HG03575 (cell line): ENCODE data around the gene BMP7.

Experiments
- ATAC-seq: cut with Tn5 transposase; IDR thresholded peaks from one replicate; pipeline ENCODE4 v1.9.1; 2021; ENCODE audit not compliant: unreplicated experiment, insufficient number of reproducible peaks, low FRiP score; ENCODE audit errors: extremely low read depth

BMP7 gene

DNA sequence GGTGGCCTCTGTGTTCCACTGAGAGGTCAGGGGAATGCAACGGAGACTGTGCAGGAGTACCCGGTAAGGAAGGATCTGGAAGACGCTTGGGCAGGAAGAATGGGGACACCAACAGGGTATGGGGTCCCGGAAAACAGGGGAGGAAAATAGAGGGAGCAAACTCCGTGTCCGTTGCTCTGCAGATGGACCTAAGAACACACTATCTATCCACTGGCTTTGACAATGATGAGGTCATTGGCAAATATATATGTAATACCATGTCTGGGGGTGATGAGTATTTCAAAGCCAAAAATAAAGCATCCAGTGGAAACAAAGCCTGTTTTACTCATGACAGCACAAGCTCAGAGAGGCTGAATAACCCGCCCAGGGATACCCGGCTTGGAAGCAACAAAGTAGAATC lies 80.2 kb downstream of the BMP7 start:
- no peak for ATAC-seq

DNA sequence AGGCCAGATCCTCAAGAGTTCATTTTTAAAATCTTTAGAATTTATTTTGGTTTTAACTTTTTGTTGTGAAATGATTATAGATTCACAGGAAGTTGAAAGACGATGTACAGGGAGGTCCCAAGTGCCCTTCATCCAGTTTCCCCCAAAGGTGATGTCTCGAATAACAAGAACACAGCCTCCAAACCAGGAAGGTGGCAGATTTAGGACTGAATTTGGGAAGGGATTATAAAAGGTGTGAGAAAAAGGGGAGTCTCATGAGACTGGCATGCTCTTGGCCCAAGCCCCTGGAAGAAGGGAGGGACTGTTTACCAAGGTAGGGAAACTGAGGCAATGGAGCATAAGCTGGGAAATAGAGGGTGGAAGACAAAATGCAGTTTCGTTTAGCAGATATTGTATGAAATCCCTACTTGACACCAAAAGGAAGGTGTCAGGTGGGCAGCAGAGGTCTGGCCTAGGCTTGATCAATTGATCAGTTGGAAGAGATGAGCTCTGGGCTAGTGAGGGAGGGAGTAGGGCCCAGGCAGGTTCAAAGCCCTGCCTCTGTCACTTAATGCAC lies 81.2 kb downstream of the BMP7 start:
- ATAC-seq = no peak

DNA sequence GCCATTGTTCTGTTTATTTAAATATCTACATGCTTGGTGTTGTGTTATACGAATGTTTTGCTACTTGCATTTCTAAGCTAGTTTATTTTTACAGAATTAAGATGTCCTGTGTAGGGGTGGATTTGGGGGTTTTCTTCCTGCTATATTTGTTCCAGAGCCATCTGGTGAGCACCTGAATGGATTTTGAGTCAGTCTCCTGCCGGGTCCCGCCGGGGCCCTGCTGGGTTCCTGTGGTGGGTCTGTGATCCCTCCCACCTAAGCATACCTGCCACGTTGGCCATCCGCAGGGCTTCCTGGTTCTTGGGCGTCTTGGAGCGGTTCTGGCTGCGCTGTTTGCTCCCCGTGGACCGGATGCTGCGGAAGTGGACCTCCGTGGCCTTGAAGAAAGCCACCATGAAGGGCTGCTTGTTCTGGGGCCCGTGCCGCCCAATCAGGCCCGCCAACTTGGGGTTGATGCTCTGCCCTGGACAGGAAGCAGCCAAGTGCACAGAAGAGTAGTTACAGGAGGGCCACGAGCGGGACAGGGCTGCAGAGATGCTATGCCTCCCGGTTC lies 82.9 kb downstream of the BMP7 start:
- ATAC-seq = no peak

DNA sequence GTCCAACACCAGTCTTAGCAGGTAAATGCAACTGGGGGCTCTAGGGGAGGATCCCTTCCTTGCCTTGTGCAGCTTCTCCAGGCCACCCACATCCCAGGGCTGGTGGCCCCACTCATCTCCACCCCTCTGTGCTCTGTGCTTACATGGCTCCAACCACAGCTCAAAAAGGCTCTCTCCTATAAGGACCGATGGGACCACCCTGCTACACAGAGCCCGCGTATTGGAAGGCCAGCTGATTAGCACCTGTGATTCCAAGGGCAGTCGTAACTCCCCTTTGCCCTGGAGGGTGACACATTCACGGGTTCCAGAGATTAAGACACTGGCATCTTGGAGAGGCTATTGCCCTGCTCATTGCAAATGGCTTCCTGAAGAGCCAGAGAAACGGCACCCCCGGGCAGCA lies 84.8 kb downstream of the BMP7 start:
- ATAC-seq = no peak

DNA sequence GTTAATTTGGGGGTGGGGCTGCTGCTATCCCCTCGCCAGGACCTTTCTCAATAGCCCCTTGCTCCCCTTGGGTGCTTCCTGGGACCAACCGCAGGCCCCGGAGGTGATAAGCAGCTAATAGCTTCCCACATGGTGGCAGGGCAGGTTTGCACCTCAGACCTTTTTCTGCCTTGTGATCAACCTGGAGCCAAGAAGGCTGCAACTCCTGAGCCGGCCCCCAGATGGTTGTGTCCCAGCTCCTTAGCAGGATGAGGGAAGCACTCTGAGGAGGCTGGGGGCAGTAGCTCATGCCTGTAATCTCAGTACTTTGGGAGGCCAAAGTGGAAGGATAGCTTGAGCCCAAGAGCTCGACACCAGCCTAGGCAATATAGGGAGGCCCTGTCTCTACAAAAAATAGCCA lies 85.5 kb downstream of the BMP7 start:
- no peak for ATAC-seq

DNA sequence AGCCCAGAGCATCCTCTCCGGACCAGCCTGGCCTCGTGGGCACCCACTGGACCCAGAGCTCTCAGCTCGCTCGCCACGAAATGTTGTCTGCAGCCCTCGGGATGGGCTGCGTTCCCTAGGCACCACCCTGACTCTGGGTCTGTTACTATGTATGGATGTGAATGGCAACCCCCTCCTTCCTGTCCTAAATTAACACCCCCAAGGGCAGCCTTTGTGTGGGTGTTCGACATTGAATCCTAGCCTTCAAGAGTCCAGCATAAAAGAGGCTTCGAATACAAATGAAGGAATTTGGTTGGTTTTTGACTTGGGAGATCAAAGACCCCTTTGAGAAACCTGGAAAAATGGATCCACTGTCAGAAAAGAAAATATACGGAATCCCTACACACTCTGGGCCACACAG lies 86.1 kb downstream of the BMP7 start:
- ATAC-seq = no peak

DNA sequence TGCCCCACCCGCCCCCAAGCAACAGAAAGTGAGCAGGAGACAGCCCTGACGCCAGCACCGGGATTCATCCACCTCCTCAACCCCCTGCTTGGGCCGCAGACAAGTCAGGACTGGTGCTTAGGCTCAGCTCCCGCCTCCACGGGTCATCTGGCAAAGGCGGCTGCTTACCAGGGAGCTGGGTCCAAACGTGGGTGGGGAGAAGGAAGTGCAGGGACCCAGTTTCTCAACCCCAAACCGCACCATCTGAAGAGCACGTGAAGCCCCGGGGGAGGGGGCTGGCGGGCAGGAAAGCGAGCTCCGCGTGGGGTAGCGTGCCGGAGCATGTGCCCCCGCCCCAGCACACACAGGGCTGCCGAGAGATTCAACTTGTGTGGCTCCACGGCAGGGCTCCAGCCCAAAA lies 87.2 kb downstream of the BMP7 start:
- ATAC-seq = no peak

DNA sequence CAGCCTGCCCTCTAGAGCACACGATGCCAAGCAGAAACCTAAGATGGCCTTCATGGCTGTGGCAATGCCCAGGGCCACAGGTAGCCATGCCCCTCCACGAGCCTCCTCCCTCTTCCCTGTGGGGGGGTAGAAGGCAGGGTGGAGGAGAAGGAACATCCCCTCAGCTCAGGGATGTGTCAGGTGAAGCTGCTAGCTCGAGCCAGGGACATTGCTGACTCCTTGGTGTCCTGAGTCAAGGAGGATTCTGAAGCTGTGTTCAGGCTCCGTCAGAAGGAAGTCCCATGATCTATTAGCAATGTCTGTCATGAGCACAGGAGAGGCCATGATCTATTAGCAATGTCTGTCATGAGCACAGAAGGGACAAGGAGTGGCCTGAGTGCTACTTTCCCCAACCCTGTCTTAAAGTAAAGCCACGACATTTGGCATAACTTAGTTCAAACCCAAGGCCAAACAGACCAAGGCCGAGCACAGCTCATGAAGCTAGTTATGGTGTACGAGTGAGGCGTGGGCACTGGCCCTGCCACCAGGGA lies 87.8 kb downstream of the BMP7 start:
- no peak for ATAC-seq

DNA sequence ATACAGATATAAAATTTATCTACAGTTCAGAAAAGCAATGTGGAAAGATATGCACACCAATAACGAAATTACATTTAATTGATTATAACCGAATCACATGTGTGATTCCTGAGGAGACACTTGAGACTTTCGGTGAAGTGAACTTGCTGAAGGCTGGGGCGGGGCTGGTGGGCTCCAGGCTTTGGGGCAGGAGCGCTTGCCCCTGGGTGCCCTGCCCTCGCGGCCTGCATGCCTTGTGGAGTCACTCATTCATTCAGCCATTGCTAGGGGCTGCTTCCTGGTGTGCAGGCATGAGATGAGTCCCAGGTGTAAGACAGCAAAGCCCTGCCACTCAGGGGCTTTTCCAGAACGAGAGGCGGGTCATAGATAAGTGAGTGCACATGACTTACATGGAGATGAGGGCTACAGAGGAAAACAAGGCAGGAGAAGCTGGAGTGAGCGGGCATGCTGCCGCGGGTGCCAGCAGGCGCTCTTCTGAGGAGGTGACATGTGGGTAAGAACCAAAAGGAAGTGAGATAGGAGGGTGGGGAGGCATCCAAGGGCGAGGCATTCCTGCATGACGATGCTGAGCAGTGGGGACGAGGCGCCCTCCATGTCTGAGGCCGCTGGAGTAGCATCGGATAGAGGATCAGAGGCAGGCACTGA lies 88.7 kb downstream of the BMP7 start:
- ATAC-seq = no peak

DNA sequence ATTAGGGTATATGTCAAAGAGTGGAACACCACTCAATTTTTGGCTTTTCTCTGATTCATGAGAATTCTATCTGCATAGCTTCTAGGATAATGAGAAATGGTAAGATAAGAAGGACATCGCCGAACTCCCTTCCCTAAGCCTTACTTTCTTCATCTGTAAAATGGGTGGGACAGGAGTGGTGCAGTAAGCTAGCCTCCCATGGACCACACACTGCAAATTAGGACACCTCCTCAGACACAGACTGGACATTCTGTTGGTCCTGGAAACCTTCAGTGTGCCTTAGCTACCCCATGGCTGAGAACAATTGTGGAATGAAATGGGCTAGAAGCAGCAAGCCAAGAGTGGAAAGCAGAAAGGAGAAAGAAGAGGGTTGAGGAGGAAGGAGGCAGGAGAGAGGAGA lies 89.6 kb downstream of the BMP7 start:
- ATAC-seq = no peak

DNA sequence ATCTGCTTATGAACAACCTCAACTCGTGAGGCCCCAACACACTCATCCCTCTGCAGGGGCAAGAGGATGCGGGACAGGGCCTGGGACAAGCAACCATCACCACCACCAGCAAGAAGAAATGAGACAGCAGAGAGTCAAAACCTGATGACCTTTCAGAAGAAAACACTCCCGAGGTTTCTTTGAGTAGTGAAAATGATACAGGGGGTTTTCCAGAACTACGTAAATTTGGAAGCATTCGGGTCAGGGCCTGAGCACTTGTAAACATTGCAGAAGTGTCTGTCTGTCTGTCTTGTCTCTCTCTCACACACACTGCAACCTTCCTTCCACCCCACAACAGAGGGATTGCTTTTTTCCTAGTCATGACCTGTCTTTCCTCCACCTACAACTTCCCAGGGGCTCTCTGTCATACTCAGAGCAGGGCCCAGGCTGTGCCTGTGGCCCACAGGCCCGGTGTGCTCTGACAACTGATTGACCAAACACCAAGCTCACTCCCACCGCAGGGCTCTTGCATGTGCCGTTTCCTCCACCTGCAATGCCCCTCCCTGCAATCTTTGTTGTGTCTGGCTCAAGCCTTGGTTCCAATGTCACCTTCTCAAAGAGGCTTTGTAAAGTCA lies 90.9 kb downstream of the BMP7 start:
- ATAC-seq = no peak

DNA sequence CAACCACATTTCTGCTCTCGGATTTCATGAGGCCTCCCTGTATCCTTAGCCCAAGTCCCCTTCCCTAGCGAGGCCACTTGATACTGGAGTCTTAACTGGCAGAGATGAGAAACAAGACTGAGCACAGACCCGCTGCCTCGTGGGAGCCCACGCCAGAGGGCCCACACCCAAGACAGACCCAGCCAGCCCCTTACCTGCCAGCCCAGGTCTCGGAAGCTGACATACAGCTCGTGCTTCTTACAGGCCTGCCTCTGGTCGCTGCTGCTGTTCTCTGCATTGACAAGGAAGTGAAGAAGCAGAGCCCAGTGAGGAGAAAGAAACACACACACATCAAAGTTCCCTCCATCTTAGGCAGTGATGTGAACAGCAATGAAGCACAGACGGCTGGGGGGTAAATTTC lies 91.7 kb downstream of the BMP7 start:
- no peak for ATAC-seq

DNA sequence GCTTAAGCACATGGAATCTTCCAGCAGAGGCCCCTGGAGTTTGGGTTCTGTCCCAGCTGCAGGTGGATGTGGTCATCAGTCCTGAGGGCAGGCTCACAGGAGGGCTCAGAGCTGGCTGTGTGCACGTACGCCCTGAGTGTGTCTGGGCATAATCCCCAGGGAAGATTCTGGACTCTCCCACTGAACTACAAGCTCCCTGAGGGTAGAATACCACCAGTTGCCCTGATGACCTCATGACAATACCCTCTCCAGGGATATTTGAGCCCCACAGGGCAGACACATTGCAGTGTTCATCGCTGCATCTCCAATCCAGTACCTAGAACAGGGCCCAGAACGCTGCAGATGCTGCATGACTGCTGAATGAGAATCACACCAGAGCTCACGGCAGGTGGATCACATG lies 92.5 kb downstream of the BMP7 start:
- ATAC-seq = no peak

DNA sequence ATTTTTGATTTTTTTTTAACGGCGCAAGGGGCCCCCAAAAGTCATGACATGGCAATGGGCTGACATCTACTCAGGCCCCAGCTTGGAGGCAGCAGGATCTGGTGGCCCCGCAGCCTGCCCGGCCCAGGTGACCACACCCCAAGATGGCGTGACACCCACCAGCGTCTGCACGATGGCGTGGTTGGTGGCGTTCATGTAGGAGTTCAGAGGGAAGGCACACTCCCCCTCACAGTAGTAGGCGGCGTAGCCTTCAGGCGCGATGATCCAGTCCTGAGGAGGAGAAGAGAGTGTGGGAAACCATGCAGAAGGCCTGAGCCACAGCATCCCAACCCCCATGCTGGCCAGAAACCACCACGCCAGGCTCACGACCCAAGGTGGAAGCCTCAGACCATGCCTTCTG lies 93.4 kb downstream of the BMP7 start:
- ATAC-seq = no peak

DNA sequence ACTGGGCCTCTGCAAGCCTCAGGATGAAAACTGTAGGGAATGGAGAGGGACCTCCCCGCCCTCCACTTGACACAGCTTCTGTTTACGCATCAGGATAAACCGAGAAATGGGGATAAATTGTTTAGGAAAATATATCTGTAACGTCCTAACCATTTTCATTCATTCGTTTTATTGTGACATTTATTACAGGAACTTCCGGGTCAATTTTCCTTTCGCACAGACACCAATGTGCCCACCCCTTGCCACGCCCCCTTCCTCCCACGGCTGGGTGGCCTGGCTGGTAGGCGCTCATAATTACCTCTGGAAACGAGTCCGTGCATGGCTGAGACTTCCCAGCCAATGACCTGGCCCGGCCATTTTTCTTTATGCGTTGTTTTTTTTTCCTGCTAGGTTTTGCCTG lies 96.1 kb downstream of the BMP7 start:
- ATAC-seq = no peak

DNA sequence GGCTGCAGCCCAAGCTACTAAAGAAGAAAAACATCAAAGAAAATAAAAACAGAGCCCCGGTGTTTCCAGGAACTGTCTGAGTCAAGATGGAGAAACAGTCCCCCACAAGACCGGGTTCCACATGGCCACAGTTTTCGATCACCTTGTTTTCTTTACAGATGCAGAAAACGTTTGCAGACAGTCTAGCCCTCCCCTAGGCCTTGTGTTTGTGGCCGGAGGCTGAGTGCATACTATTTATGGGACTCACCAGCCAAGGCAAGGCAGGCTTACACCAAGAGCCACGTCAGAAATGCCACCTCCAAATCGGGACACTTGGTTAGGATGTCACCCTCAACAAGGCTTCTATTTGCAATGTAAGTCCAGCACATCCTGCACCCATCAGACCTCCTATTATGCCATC lies 97.3 kb downstream of the BMP7 start:
- ATAC-seq = no peak

DNA sequence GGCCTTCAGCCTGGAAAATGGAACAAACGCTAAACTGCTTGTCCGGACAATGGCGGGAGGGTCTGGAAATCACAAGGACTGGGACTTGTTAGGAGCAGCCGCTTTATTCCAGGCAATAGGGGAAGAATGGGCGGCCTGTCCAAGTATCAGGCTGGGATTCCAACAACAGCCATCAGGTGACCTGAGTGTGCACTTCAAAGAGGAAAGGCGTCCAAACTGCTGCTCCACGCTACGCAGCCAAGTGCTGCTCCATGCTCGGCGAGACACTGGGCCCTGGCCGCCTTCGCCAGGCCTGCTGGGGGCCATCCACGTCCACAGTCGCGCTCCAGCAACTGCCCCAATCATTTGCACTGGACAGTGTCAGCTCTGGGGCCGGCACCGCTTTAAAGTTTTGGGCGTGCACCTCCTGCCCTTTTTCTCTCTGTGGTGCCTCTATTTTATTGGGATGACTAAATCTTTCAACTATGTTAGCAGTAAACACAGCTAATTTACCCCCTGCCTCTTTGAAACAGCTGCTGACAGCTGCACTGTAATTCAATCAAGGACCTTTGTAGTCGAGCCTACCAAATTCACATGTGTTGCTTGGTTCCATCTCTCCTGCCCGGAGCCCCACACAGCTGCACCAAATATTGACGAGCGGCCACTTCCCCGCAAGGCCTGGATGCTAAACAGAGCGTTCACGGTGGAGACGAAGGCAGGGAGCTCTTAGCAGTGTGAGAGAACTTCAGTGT lies 98.3 kb downstream of the BMP7 start:
- no peak for ATAC-seq

DNA sequence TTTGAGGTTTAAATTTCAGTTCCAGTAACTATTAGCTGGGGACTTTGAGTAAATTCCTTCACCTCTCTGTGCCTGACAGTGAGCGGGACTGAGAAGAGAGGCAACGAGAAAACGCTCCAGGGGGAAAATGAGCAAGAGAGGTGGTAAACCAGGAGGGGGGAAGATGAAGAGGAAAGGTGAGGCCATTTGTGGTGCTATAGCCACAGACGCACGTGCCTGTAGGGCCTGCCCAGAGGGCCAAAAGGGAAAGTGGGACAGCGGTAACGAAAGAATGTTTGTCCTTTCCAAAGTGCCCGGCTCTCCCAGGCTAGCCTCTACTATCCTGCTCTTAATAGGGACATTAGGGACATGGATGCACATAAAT lies 99.2 kb downstream of the BMP7 start:
- ATAC-seq = no peak

DNA sequence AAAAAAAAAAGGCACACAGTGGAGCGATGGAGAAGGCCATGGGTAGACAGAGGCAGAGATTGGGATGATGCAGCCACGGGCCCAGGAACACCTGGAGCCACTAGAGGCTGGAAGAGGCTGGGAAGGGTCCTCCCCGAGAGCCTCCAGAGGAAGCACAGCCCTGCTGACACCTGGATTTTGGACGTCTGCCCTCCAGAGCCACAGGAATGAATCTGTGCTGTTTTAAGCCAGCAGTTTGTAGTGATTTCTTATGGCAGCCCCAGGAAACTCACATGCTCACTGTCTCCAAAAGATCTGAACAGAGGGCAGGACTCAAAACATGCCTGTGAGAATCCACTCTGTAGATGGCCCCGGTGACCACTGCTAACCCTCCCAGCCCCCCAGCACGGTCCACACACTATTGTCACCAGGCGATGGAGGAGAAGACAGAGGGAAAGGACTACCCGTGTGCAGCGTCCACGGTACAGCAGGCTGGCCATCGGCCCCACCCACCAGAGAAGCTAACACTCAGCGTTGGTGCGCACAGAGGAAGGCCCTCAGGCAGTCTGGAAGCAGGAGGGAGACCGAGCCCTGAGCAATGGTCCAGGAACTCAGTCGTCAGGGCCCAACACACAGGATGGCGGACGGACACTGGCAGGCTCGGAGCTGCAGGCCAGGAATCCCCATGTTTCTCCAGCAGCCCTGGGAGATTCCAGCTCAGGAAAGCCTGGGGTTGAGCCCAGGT lies 99.7 kb downstream of the BMP7 start:
- no peak for ATAC-seq
